HG02885 (cell line): ENCODE data around the gene CEP63.

ENCODE experiments used
- ATAC-seq: cut with Tn5 transposase; IDR thresholded peaks from one replicate; pipeline ENCODE4 v1.9.1; 2021; ENCODE audit warnings: mild to moderate bottlenecking; ENCODE audit not compliant: unreplicated experiment, poor library complexity

CEP63 gene

GRCh38 chr3:134606033-134607025 is 120.5 kb downstream of the CEP63 start:
- ATAC-seq = no peak

- no peak for ATAC-seq
These were observed 121.5 kb downstream of the CEP63 start for GRCh38 chr3:134607054-134608022.

GRCh38 chr3:134608023-134608770 is 122.3 kb downstream of the CEP63 start:
- ATAC-seq = no peak

GRCh38 chr3:134608771-134609435 is 123.0 kb downstream of the CEP63 start:
- no peak for ATAC-seq

- ATAC-seq = no peak
These were observed 124.1 kb downstream of the CEP63 start for GRCh38 chr3:134609821-134610431.

GRCh38 chr3:134610432-134611385 is 124.9 kb downstream of the CEP63 start:
- ATAC-seq = no peak

- ATAC-seq = no peak
These were observed 125.7 kb downstream of the CEP63 start for GRCh38 chr3:134611516-134611915.

GRCh38 chr3:134613006-134613520 is 127.2 kb downstream of the CEP63 start:
- ATAC-seq = no peak

GRCh38 chr3:134614955-134615354 is 129.1 kb downstream of the CEP63 start:
- no peak for ATAC-seq

GRCh38 chr3:134615743-134616142 is 129.9 kb downstream of the CEP63 start:
- no peak for ATAC-seq

- ATAC-seq = no peak
These were observed 132.0 kb downstream of the CEP63 start for GRCh38 chr3:134617608-134618477.

GRCh38 chr3:134618478-134619300 is 132.8 kb downstream of the CEP63 start:
- ATAC-seq = no peak

GRCh38 chr3:134619301-134619615 is 133.4 kb downstream of the CEP63 start:
- ATAC-seq = no peak

GRCh38 chr3:134619884-134620445 is 134.1 kb downstream of the CEP63 start:
- ATAC-seq = no peak

GRCh38 chr3:134620476-134621115 is 134.7 kb downstream of the CEP63 start:
- no peak for ATAC-seq
